CD8-positive, alpha-beta memory T cell (primary cell): ENCODE data around the gene CAPS. TPM values are rescaled to one million over a fixed set of nuclear protein-coding genes. Genes with fewer than 3 reads are reported as not detected.
"Not testable (repeated sequence)": the region's sequence is repeated elsewhere in the genome, so short reads cannot be mapped to it uniquely, and the experiment has no call there.

Experiments
- CTCF ChIA-PET: fragments of 350-600 bp; sonication (Branson Sonifier 250); formaldehyde crosslinking; loops from one replicate; lab custom pipeline; 2021; ENCODE audit warnings: antibody characterized with exemption; lab: Charles Lee
- POLR2A ChIA-PET: fragments of 350-600 bp; sonication (Branson Sonifier 250); formaldehyde crosslinking; loops from one replicate; lab custom pipeline; 2021; ENCODE audit warnings: antibody characterized with exemption; lab: Charles Lee
- DNase-seq, 5 donors: peaks; one replicate each; pipeline versions ENCODE4 v3.0.0 to v3.0.0-alpha.2; 2020 to 2022; ENCODE audit warnings: mixed read lengths in 1 of 5
- H3K27ac ChIP-seq: one replicate; pipeline ENCODE4 v1.7.0; 2013; ENCODE audit warnings: low read depth, mild to moderate bottlenecking, low read length, moderate library complexity
- H3K27me3 ChIP-seq: 2 replicates; pipeline ENCODE4 v1.7.0; 2013; ENCODE audit warnings: low read length, mild to moderate bottlenecking; ENCODE audit not compliant: insufficient read depth, poor library complexity, severe bottlenecking
- H3K36me3 ChIP-seq: 2 replicates; pipeline ENCODE4 v1.7.0; 2013; ENCODE audit warnings: mild to moderate bottlenecking, low read length, moderate library complexity; ENCODE audit not compliant: insufficient read depth
- H3K4me1 ChIP-seq: 2 replicates; pipeline ENCODE4 v1.7.0; 2013; ENCODE audit warnings: mild to moderate bottlenecking, low read length, moderate library complexity; ENCODE audit not compliant: insufficient read depth
- H3K4me3 ChIP-seq: 2 replicates; pipeline ENCODE4 v1.7.0; 2013; ENCODE audit warnings: mild to moderate bottlenecking, low read length
- H3K9me3 ChIP-seq: 2 replicates; pipeline ENCODE4 v1.7.0; 2013; ENCODE audit warnings: mild to moderate bottlenecking, low read length
- H3K27ac Mint-ChIP-seq, 8 donors: one replicate each; pipeline ENCODE4 v1.8.0; 2020 to 2021; ENCODE audit warnings: mixed read lengths in 8 of 8, mild to moderate bottlenecking in 6 of 8, inconsistent platforms in 3 of 8, moderate library complexity in 3 of 8
- H3K27me3 Mint-ChIP-seq, 2 donors: one replicate each; pipeline ENCODE4 v1.8.0; 2020 to 2021; ENCODE audit warnings: mixed read lengths in 2 of 2, mild to moderate bottlenecking in 1 of 2, moderate library complexity in 1 of 2
- H3K36me3 Mint-ChIP-seq, 3 donors: one replicate each; pipeline ENCODE4 v1.8.0; 2020 to 2021; ENCODE audit warnings: mixed read lengths in 3 of 3, inconsistent platforms in 1 of 3, mild to moderate bottlenecking in 1 of 3
- H3K4me1 Mint-ChIP-seq, 3 donors: one replicate each; pipeline ENCODE4 v1.8.0; 2020 to 2021; ENCODE audit warnings: mixed read lengths in 3 of 3, inconsistent platforms in 1 of 3, mild to moderate bottlenecking in 1 of 3
- H3K4me3 Mint-ChIP-seq, 7 donors: one replicate each; pipeline ENCODE4 v1.8.0; 2020 to 2021; ENCODE audit warnings: mixed read lengths in 7 of 7, mild to moderate bottlenecking in 6 of 7, moderate library complexity in 4 of 7, inconsistent platforms in 2 of 7
- H3K9me3 Mint-ChIP-seq, 5 donors: one replicate each; pipeline ENCODE4 v1.8.0; 2020 to 2022; ENCODE audit warnings: mixed read lengths in 5 of 5, mild to moderate bottlenecking in 3 of 5, moderate library complexity in 2 of 5, inconsistent platforms in 1 of 5
- polyA plus RNA-seq: library from polyadenylated mRNA; unstranded; fragments of 300-500 nt; fragmentation: Illumina TruSeq; gene quantifications from one replicate; pipeline ENCODE4 v1.2.3, GENCODE V29; 2021
- total RNA-seq, 2 experiments: library from RNA; stranded (reverse); gene quantifications; one replicate each; pipeline ENCODE4 v1.2.3, GENCODE V29; 2021

CAPS gene
- total and polyA plus RNA-seq, 3 experiments from 2014 or later = 2.7 to 7.3 (median 5.3) TPM

GRCh38 chr19:5877427-5877826, 36.6 kb upstream of the CAPS start:
- no peaks in the 10 kb centered on the region for H3K9me3 ChIP-seq
- no peak overlapping the region for H3K27ac ChIP-seq
- H3K27me3 ChIP-seq = no peaks in the 10 kb centered on the region
- H3K27ac Mint-ChIP-seq = no peak overlapping the region
- no peak overlapping the region for H3K4me3 ChIP-seq
- no peaks in the 10 kb centered on the region for H3K36me3 ChIP-seq
- H3K27me3 Mint-ChIP-seq = peaks cover 4 to 28% of the 10 kb centered on the region in 2 donors
- DNase-seq = no peak
- H3K4me1 Mint-ChIP-seq = no peaks in the 10 kb centered on the region
- peaks cover 0 to 2% (median 0%) of the 10 kb centered on the region in 5 donors for H3K9me3 Mint-ChIP-seq
- ChIA-PET POLR2A (no interaction called here), CTCF (no interaction called here)
- H3K4me1 ChIP-seq = no peaks in the 10 kb centered on the region
- H3K36me3 Mint-ChIP-seq = no peaks in the 10 kb centered on the region
- H3K4me3 Mint-ChIP-seq = no peak overlapping the region

DNA sequence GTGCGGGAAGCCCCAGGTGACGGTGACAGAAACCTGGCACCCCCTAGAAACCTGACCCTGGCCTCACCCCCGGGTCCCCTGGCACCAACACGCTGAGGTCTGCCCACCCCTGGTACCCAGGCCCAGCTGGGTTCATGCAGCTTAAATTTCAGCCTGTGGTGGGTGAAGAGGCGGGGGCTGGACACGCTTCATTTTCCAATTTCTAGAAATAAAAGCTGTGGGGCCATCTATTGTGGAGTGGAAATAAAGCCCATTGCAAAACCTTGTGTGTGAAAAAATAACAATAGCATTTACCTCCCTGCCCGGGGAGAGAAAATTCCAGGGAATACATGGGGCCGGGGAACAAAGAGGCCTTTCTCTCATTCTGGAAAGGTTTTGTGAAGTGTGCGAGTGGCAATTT, 36.2 kb upstream of the CAPS start:
- no peak overlapping the region for H3K27ac ChIP-seq
- H3K9me3 ChIP-seq = no peaks in the 10 kb centered on the region
- POLR2A ChIA-PET = interaction anchor here (0.7 kb wide), 1 partner anchor 17 kb away, joined by 4 read pairs; no protein-coding TSS in a partner anchor
- no peak overlapping the region for H3K4me3 ChIP-seq
- H3K36me3 Mint-ChIP-seq = no peaks in the 10 kb centered on the region
- H3K27ac Mint-ChIP-seq = no peak overlapping the region
- H3K4me1 ChIP-seq = no peaks in the 10 kb centered on the region
- H3K4me3 Mint-ChIP-seq = no peak overlapping the region
- H3K27me3 ChIP-seq = no peaks in the 10 kb centered on the region
- H3K9me3 Mint-ChIP-seq = peaks cover 0 to 2% (median 0%) of the 10 kb centered on the region in 5 donors
- CTCF ChIA-PET = no interaction called here
- no peak for DNase-seq
- H3K27me3 Mint-ChIP-seq = peaks cover 4 to 31% of the 10 kb centered on the region in 2 donors
- H3K4me1 Mint-ChIP-seq = no peaks in the 10 kb centered on the region
- no peaks in the 10 kb centered on the region for H3K36me3 ChIP-seq

DNA sequence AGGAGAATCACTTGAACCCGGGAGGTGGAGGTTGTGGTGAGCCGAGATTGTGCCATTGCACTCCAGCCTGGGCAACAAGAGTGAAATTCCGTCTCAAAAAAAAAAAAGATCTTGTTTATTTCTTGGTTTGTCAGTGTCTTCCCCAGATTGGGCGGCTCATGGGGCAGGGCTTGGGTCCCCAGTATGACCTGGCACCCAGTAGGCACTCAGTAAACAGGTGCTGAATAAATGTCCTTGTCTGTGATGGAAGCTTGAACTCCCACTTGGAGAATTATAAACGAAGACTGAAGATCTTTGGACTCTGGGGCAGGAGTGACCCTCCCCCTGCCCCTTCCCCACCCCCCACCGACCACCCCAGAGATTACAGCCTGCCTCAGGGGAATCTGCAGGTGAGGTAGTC, 33.9 kb upstream of the CAPS start:
- no peaks in the 10 kb centered on the region for H3K36me3 ChIP-seq
- no peak overlapping the region for H3K27ac ChIP-seq
- H3K27me3 Mint-ChIP-seq = peaks cover 4 to 37% of the 10 kb centered on the region in 2 donors
- no peaks in the 10 kb centered on the region for H3K9me3 Mint-ChIP-seq
- H3K4me3 Mint-ChIP-seq = no peak overlapping the region
- no peak overlapping the region for H3K4me3 ChIP-seq
- H3K4me1 Mint-ChIP-seq = no peaks in the 10 kb centered on the region
- no peaks in the 10 kb centered on the region for H3K9me3 ChIP-seq
- no peak overlapping the region for H3K27ac Mint-ChIP-seq
- H3K27me3 ChIP-seq = no peaks in the 10 kb centered on the region
- H3K4me1 ChIP-seq = no peaks in the 10 kb centered on the region
- DNase-seq = no peak
- H3K36me3 Mint-ChIP-seq = no peaks in the 10 kb centered on the region
- ChIA-PET POLR2A (no interaction called here), CTCF (no interaction called here)

DNA sequence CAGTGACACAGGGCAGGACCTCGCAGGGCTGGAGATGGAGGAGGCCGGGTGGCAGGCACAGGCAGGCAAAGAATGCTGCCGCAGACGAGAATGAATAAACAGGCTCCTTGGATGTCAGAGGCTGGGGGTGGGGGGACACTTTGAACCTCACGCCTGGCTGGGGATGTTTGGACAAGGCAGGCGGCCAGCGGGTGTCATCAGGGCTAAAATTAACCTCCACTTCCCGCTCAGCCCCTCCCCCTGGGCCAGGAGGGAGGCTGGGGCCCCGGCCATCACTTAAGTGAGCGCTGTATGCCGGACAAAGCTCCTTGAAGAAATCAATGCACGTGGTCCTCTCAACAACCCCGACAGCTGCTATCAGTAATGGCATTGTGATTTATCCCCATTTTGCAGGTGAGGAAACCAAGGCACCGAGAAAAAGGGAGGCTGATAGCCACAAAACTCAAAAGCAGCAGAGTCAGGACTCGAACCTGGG, 33.4 kb upstream of the CAPS start:
- H3K9me3 Mint-ChIP-seq = no peaks in the 10 kb centered on the region
- no peaks in the 10 kb centered on the region for H3K27me3 ChIP-seq
- no peak overlapping the region for H3K4me3 Mint-ChIP-seq
- no peak overlapping the region for H3K27ac ChIP-seq
- ChIA-PET POLR2A (no interaction called here), CTCF (no interaction called here)
- peaks cover 4 to 41% of the 10 kb centered on the region in 2 donors for H3K27me3 Mint-ChIP-seq
- H3K9me3 ChIP-seq = no peaks in the 10 kb centered on the region
- DNase-seq = no peak
- H3K4me3 ChIP-seq = no peak overlapping the region
- H3K4me1 ChIP-seq = no peaks in the 10 kb centered on the region
- no peaks in the 10 kb centered on the region for H3K4me1 Mint-ChIP-seq
- no peak overlapping the region for H3K27ac Mint-ChIP-seq
- no peaks in the 10 kb centered on the region for H3K36me3 Mint-ChIP-seq
- no peaks in the 10 kb centered on the region for H3K36me3 ChIP-seq

GRCh38 chr19:5881543-5882299, 32.3 kb upstream of the CAPS start:
- CTCF ChIA-PET = no interaction called here
- no peaks in the 10 kb centered on the region for H3K27me3 ChIP-seq
- H3K27ac ChIP-seq = no peak overlapping the region
- H3K4me1 Mint-ChIP-seq = no peaks in the 10 kb centered on the region
- no peak overlapping the region for H3K4me3 Mint-ChIP-seq
- no peaks in the 10 kb centered on the region for H3K4me1 ChIP-seq
- POLR2A ChIA-PET = no interaction called here
- no peak for DNase-seq
- H3K9me3 Mint-ChIP-seq = no peaks in the 10 kb centered on the region
- H3K27me3 Mint-ChIP-seq = peaks cover 4 to 35% of the 10 kb centered on the region in 2 donors
- no peak overlapping the region for H3K27ac Mint-ChIP-seq
- H3K36me3 Mint-ChIP-seq = no peaks in the 10 kb centered on the region
- no peaks in the 10 kb centered on the region for H3K9me3 ChIP-seq
- no peak overlapping the region for H3K4me3 ChIP-seq
- no peaks in the 10 kb centered on the region for H3K36me3 ChIP-seq

DNA sequence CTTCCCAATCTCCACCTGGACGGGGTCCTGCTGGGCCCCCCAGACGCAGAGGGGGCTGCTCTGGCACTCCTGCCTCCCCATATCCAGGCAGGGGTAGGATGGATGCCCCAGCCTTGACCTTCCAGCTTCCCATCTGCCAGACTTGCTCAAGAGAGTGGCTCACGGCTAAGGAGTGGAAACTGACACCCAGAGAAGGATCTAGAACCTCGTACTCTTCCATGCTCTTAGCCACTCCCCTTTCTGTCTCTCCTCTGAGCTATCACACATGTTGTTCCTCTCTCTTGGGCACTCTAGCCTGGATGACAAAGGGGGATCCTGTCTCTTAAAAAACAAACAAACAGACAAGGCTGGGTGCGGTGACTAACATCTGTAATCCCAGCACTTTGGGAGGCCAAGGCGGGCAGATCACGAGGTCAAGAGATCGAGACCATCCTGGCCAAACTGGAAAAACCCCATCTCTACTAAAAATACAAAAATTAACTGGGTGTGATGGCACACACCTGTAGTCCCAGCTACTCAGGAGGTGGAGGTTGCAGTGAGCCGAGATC, 31.6 kb upstream of the CAPS start:
- no peak for DNase-seq
- no peaks in the 10 kb centered on the region for H3K36me3 ChIP-seq
- no peak overlapping the region for H3K4me3 ChIP-seq
- Mint-ChIP-seq H3K4me1 (no peaks in the 10 kb centered on the region), H3K4me3 (no peak overlapping the region), H3K27me3 (peaks cover 4 to 32% of the 10 kb centered on the region in 2 donors), H3K27ac (no peak overlapping the region), H3K36me3 (no peaks in the 10 kb centered on the region), H3K9me3 (no peaks in the 10 kb centered on the region)
- ChIA-PET CTCF (no interaction called here), POLR2A (no interaction called here)
- H3K27ac ChIP-seq = no peak overlapping the region
- no peaks in the 10 kb centered on the region for H3K27me3 ChIP-seq
- no peaks in the 10 kb centered on the region for H3K4me1 ChIP-seq
- no peaks in the 10 kb centered on the region for H3K9me3 ChIP-seq

DNA sequence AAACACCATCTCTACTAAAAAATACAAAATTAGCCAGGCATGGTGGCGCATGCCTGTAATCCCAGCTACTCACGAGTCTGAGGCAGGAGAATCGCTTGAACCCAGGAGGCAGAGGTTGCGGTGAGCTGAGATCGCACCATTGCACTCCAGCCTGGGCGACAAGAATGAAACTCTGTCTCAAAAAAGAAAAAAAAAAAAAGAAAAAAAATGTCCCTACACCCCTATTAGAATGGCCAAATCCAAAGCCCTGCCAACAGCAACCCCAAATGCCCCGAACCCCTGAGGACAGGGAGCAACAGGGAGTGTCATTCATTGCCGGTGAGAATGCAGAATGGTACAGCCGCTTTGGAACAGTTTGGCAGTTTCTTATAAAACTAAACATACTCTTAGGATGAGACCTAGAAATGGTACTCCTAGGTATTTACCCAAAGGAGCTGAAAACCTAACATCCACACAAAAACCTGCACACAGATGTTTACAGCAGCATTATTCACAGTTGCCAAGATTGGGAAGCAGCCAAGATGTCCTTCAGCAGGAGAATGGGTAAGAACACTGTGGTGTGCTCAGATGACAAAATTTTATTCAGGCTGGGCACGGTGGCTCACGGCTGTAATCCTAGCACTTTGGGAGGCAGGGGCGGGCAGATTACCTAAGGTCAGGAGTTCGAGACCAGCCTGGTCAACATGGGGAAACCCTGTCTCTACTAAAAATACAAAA, 30.7 kb upstream of the CAPS start:
- H3K9me3 ChIP-seq, H3K27ac ChIP-seq, H3K27me3 ChIP-seq, H3K36me3 ChIP-seq, H3K27ac Mint-ChIP-seq, H3K4me1 Mint-ChIP-seq, H3K9me3 Mint-ChIP-seq, DNase-seq, H3K4me3 ChIP-seq, H3K4me1 ChIP-seq, H3K4me3 Mint-ChIP-seq, H3K36me3 Mint-ChIP-seq, POLR2A ChIA-PET: not testable (repeated sequence)
- CTCF ChIA-PET = interaction anchor here (0.9 kb wide), 1 partner anchor 78 kb away, joined by 3 read pairs; no protein-coding TSS in a partner anchor
- H3K27me3 Mint-ChIP-seq = peaks cover 2 to 33% of the 10 kb centered on the region in 2 donors
